NCI-H2029 treated with DMSO at 0.1 percent for 48 hours (cell line): ENCODE data around the gene OLFM2.
A peak's percentile ranks its signal among the peaks of the same experiment; 100 is the strongest.

ENCODE experiments used
- DNase-seq: peaks from one replicate; lab custom pipeline; 2025; lab: John Stamatoyannopoulos, UW

Gene OLFM2

GRCh38 chr19:9906475-9907087 is 29.7 kb downstream of the OLFM2 start:
- no peak for DNase-seq

DNA sequence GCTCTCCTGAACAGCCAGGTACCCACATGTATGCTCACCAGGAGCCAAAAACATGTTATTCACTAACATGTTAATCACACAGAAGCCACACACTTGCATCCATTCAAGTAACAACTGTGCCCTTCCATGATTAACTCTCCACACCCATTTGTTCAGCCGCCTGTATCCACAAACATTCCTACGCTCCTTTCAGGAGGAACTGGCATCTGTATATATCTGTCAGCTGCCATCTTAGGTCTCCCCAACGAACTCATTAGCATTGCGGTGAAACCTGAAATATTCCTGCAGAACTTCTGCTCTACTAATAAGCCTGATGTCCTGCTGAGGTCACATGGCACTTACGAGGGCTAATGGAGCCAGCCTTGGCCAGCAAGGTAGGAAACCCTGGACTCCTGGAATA is 33.0 kb downstream of the OLFM2 start:
- DNase-seq, result no peak

DNA sequence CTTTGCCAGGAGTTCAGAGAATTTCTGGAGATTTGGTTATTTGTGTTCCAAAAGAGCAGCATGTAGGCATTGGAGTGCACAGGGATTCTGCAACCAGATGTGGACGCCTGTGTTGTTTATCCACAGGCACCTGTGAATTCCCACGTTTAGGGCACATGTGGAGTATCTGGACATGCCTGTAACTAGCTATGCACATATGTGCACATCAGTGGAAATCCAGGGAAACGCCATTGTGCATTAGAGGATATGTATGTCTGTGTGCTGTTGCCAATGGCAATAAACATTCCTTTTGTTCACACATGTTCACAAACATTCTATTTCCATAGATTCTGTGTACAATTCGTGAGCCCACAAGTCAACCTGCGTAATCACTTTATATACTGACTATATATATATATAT is 34.7 kb downstream of the OLFM2 start:
- no peak for DNase-seq

DNA sequence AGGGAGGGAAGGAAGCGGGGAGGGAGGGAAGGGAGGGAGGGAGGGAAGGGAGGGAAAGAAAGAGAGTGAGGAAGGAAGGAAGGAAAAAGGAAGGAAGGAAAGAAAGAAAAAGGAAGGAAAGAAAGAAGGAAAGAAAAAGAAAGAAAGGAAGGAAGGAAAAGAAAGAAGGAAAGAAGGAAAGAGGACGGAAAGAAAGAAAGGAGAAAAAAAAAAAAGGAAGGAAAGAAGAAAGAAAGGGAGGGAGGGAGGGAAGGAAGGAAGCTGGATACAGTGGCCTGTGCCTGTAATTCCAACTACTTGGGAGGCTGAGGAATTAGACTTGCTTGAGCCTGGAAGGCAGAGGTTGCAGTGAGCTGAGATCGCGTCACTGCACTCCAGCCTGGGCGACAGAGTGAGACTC is 35.3 kb downstream of the OLFM2 start:
- no peak for DNase-seq

DNA sequence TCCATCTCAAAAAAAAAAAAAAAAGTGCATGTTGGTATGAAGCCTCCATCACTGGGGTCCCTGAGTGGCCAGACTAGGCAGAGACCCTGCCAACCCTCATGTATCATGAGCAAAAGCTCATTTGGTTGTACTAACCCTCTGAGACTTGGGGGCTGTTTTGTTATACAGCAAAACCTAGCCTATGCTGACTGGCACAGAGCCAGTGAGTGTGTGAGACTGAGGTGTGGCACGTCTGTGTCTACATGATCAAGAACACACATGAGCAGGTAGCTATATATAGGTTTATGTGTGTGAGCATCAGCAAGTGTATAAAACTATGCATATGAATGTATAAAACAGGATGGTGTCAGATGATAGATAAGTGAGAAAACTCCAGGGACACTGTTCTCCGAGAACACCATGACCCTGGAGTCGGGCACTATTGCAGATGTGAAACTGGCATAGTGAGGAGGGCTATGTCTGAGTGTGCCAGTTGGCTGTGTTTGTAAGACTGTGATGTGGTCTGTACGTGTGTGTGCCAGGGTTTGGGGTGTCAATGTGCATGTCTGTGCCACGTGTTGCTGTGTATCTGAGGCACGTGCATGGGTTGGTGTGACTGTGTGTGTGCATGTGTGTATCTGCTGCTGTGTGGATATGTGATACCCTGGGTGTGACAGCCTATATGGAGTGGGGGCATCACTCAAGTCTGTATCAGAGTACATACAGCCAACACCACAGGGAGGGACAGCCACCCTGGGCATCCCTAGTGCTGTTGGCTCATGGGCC is 44.5 kb downstream of the OLFM2 start:
- no peak for DNase-seq

GRCh38 chr19:9885077-9885552 is 51.2 kb downstream of the OLFM2 start:
- DNase-seq, result no peak

GRCh38 chr19:9883764-9884163 is 52.6 kb downstream of the OLFM2 start:
- DNase-seq, result no peak

DNA sequence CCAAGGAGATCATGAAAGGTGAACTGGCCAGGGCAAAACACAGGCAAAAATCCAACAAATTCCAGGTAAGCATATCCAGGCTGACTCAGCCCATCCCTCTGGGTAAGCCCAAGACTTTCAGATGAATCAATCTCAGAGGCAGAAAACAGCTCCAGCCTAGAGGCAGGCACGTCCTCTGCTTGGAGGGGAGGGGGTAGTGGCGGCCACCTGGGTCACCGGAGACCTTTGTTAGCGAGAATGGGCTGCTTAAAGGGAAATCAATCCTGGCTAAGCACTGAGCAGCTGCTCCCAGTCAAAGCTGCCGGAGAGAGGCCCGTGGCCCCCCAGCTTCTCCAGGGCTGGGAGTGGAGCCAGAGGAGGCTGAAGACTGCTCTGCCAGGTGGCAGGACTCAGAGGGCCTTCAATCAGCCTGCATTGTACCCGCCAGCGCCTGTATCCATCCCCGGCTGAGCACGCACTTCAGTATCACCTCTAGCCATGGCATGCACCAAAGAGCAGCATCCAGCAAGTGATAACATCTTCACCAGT is 53.0 kb downstream of the OLFM2 start:
- DNase-seq, result no peak

DNA sequence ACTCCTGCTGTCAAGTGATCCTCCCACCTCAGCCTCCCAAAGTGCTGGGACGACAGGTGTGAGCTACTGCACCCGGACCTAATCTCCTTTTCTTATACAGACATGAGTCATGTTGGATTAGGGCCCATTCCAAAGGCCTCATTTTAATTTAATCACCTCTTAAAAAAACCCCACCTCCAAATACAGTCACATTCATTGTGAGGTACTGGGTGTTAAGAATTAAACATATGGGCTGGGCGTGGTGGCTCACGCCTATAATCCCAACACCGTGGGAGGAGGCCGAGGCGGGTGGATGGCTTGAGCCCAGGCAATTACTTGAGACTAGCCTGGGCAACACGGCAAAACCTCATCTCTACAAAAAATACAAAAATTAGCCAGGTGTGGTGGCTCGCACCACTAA is 54.6 kb downstream of the OLFM2 start:
- no peak for DNase-seq

DNA sequence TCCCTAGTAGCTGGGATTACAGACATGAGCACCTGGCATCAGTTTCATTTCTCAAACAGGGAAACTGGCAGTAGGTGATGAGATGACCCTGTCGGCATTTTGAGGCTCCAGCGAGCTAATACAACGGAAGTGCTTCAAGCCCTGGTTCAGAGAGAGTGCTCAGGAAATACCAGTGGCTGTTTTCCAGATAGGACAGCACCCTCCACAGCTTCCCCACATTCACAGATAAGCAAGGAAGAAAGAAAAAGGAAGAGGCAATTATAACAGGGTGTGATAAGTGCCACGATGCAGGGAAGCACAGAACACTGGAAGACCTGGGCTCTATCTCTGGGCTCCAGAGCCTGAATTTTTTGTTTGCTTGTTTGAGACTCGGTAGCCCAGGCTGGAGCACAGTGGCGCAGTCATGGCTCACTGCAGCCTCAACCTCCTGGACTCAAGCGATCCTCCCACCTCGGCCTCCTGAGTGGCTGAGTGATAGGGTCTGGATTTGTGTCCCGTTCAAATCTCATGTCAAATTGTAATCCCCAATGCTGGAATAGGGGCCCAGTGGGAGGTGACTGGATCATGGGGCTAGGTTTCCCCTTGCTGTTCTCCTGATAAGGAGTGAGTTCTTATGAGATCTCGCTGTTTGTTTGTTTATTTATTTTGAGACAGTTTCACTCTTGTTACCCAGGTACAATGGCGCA is 57.7 kb downstream of the OLFM2 start:
- no peak for DNase-seq

DNA sequence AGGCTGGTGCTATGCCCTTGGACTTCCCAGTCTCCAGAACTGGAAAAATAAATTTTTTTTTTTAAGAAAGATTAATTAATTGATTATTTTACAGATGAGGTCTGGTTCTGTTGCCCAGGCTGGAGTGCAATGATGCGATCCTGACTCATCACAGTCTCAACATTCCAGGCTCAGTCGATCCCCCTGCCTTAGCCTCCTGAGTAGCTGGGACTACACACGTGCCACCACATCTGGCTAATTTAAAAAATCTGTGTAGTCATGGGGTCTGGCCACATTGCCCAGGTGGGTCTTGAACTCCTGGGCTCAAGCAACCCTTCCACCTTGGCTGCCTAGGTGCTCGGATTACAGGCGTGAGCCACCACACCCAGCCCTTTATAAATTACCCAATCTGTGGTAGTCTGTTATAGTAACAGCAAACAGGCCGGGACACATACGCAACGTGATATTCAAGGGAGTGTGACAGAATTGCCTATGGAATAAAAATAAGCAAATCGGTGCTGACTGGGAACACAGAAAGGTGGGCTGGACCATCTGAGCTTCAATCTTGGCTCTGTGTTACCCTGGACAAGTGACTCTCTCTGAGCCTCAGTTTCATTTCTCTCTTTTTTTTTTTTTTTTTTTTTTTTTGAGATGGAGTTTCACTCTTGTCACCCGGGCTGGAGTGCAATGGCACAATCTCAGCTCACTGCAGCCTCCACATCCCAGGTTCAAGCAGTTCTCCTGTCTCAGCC is 58.4 kb downstream of the OLFM2 start:
- no peak for DNase-seq

DNA sequence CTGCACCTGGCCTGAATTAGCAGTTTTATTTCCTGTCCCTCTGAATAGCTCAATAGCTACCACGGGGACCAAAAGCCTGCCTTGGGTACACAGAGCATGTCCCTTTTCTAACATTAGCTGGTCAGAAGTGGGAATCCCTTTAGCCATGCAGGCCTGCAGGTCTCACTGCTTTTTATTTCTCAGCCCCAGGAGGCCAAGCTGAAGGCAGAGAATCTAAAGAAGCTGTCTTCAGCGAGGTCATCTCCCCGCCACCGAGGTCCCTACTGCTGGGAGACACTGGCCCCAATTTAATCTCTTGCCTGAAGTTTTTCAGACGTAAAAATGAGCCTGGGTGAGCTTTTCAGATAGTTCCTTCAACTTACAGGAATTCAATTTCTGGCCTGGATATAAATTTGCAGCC is 60.5 kb downstream of the OLFM2 start:
- no peak for DNase-seq

GRCh38 chr19:9875031-9875627 is 61.2 kb downstream of the OLFM2 start:
- no peak for DNase-seq

DNA sequence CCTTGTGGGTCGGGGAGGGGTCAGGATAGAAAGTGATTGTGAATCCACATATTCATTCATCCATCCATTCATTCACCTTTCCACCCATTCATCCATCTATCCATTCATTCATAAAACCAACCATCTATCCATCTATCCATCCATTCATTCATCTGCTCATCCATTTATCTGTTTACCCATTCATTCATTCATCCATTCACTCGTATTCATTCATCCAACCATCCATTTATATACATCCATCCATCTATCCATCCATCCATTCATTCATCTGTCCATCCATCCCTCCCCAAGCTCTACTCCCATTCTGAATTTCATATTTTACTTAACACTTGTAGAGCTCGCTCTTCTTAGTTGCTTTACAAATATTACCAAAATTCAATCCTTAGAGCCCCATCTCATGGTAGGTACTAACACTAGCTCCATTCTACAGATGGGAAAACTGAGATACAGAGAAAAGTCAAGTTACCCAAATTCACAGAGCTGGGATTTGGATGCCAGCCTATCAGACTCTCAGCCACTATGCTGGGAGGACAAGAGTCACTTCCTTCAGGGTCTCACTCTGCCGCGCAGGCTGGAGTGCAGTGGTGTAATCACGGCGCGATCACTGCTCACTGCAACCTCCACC is 63.6 kb downstream of the OLFM2 start:
- DNase-seq, result no peak

- DNase-seq, result peak; percentile 63
Measured at GRCh38 chr19:9871626-9872338, 64.5 kb downstream of the OLFM2 start.

DNA sequence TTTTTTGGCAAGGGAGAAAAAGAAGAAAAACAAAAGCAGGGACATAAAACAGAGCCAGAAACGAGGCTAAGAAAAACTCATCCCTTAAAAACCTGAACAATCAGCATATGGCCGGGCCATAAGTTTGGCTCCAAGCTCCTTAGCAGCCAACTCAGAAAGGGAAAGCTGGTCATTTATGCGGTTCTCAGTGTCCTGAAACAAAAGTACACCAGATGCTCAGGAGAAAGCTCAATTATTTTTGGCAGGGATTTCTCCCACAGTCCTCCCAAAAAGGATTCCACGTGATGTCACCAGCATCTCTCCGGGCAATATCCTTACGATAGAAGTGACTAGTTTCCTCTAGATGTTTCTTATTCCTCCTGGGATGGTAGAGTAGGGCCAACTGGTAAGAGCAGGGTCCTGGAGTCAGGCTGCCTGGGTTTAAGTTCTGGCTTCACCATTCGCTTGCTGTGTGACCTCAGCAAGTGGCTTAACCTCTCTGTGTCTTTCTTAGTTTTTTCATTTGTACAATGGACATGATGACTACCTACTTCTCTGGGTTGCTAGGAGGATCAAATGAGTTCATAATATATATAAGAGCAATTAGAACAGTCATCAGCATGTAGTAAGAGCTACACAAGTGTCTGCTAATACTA is 67.2 kb downstream of the OLFM2 start:
- DNase-seq, result no peak

DNA sequence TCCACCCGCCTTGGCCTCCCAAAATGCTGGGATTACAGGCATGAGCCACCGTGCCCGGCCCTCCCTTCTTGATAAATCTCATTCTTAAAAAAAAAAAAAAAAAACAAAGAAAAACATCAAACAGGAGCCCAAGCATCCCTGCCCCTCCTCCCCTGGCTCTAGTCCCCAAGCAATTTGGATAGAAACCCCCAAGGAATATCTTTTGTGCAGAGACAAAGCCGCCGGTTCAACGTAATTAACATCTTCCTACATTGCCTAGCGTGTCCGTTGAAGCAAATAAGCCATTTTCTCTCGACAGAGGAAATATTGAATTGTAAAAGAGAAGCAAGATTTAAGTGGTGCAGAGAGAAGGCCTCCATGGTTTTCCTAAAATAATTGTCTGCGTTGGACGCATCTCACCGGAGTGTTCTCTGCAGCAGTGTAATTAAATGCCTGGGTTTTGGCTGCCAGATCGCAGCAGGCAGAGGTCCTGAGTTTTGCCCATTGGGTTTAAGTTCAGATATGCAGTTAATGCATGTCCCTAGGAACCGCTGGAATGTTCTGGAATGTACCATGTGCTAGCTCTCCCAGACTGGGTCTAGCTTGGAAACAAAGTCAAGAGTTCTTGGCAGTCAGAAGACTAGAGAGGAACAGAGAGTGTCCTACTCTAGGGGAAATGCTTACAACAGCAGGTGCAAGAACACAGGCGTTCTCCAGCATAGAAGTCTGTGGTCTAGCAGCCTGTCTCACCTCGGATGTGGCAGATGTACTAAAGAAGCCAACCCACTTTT is 70.4 kb downstream of the OLFM2 start:
- no peak for DNase-seq

- no peak for DNase-seq
Measured at GRCh38 chr19:9863759-9864158, 72.6 kb downstream of the OLFM2 start.

GRCh38 chr19:9862938-9863337 is 73.4 kb downstream of the OLFM2 start:
- DNase-seq, result no peak
